Heart left ventricle (tissue), 16 donors: ENCODE data around the gene TTC33. TPM values are rescaled to one million over a fixed set of nuclear protein-coding genes. Genes with fewer than 3 reads are reported as not detected.

ENCODE experiments used
- ATAC-seq, 4 donors: fragments of 200-7000 bp; cut with Tn5 transposase; one replicate each; pipeline ENCODE4 v1.9.1; 2020 to 2022; ENCODE audit warnings: moderate library complexity in 4 of 4, mild to moderate bottlenecking in 3 of 4, moderate number of reproducible peaks in 1 of 4
- DNase-seq, 5 donors: peaks; one replicate each; pipeline ENCODE4 v3.0.0-alpha.2; 2020
- H3K27ac ChIP-seq, 12 donors: fragments of 200-600 bp; sonication (generic) in 4 of 12; one replicate each; pipeline versions ENCODE4 v1.5.0 to v1.8.0; 2016 to 2022; ENCODE audit warnings: mild to moderate bottlenecking in 2 of 12
- H3K27me3 ChIP-seq, 9 donors: fragments of 200-600 bp; sonication (generic) in 2 of 9; one replicate each; pipeline versions ENCODE4 v1.5.1 to v1.8.0; 2016 to 2022; ENCODE audit warnings: mild to moderate bottlenecking in 3 of 9
- H3K36me3 ChIP-seq, 9 donors: fragments of 200-600 bp; sonication (generic) in 2 of 9; one replicate each; pipeline versions ENCODE4 v1.5.0 to v1.8.0; 2018 to 2022; ENCODE audit warnings: mild to moderate bottlenecking in 2 of 9
- H3K4me1 ChIP-seq, 12 donors: fragments of 200-600 bp; sonication (generic) in 4 of 12; one replicate each; pipeline versions ENCODE4 v1.5.0 to v1.8.0; 2016 to 2022; ENCODE audit warnings: mild to moderate bottlenecking in 3 of 12
- H3K4me3 ChIP-seq, 12 donors: fragments of 200-600 bp; sonication (generic) in 4 of 12; one replicate each; pipeline versions ENCODE4 v1.5.0 to v1.8.0; 2017 to 2022; ENCODE audit warnings: mild to moderate bottlenecking in 9 of 12, moderate library complexity in 4 of 12
- H3K9me3 ChIP-seq, 12 donors: fragments of 200-600 bp; sonication (generic) in 4 of 12; one replicate each; pipeline versions ENCODE4 v1.5.0 to v1.8.0; 2016 to 2022; ENCODE audit warnings: mild to moderate bottlenecking in 1 of 12
- CTCF ChIP-seq, 12 donors: fragments of 200-600 bp; sonication (generic) in 4 of 12; IDR thresholded peaks; one replicate each; pipeline versions ENCODE4 v1.5.0 to v1.8.0; 2018 to 2022; ENCODE audit warnings: antibody characterized with exemption in 12 of 12, mild to moderate bottlenecking in 5 of 12
- POLR2A ChIP-seq, 2 donors: fragments of 450-650 bp; IDR thresholded peaks; one replicate each; pipeline ENCODE4 v1.6.1; 2017; ENCODE audit warnings: antibody characterized with exemption in 2 of 2, mild to moderate bottlenecking in 2 of 2, moderate library complexity in 2 of 2
- WGBS, 4 donors: extraction: QIAGEN DNeasy Blood & Tissue Kit in 2 of 4; methylation state at CpG; one replicate each; pipeline versions ENCODE4 v1.1.5 to v1.1.7; 2013 to 2018; 5-methylcytosine and 5-hydroxymethylcytosine counted together
- intact Hi-C, 10 donors: fragments of 100-400 bp; cut with DNase I; formaldehyde crosslinking; loops; one replicate each; pipeline versions ENCODE4 v1.11.1 to v1.14.2; 2022
- polyA plus RNA-seq, 2 donors: library from polyadenylated mRNA; stranded (reverse); fragments of 200-250 nt; gene quantifications; one replicate each; pipeline ENCODE4 v1.2.3, GENCODE V29; 2013
- total RNA-seq, 9 donors: library from RNA; depleted of rRNA in 2 of 9; stranded (reverse); fragments of >200 nt in 2 of 9; fragmentation: NEBNext Ultra II Directional in 3 of 9; extraction: Animal tissue kit (Norgen Biotek cat#: 25700) in 3 of 9; gene quantifications; one replicate each; pipeline versions ENCODE4 v1.1.0 to v1.2.4, GENCODE V29; 2016 to 2023
- donor health status: ischemic (EF 13 %, LVEDD 7.1; RV severe dilation, severe dysfunction).
- donor health status: healthy with polysubstance abuse.
- donor health status: DM: no; HTN: yes; CAD: no.
- donor health status: DM: no; HTN: no; CAD: no.
- donor health status: ischemic (EF 25% LVEDD 6.9; RV normal size, moderate dysfunction).
- donor health status: ischemic (EF 25% LVEDD 5.7; RV mildly dilated, moderate dysfunction).
- donor health status: healthy.
- donor health status: DM: yes; HTN: yes; CAD: no.
- donor health status: ischemic (EF 35%, LVEDD 5.7; RV mildly dilated, moderate dysfunction).
- donor health status: nonischemic (EF 11% LVEDD 7.7; RV severe dilation, severe dysfunction).
- donor health status: DM: yes; HTN: yes; CAD: no.
- donor health status: PGD.
- donor health status: ischemic (EF 29% LVEDD 5.4; RV normal size, mild dysfunction).
- donor health status: nonischemic (EF 23%, LVEDD 6.1; RV moderate dilation, normal function).

The TTC33 gene
- total and polyA plus RNA-seq, 11 donors, result 5.6 to 20.0 (median 14.2) TPM

- peaks cover 0 to 62% (median 39%) of the 10 kb centered on the region in 9 donors for H3K36me3 ChIP-seq
- peaks cover 0 to 7% (median 0%) of the 10 kb centered on the region in 12 donors for H3K9me3 ChIP-seq
- H3K27ac ChIP-seq, result no peak overlapping the region
- 92 to 95% (median 95%) methylated on average over 7 to 9 of the region's 9 CpGs for WGBS, 4 donors
- intact Hi-C loops, result loop anchor here in 3 of 10 donors (2.0 to 10.0 kb wide), 3 partner anchors 40 to 977 kb away; no protein-coding TSS in a partner anchor
- TF ChIP-seq CTCF (IDR thresholded peaks at IDR 0.05) (no peak), POLR2A (IDR thresholded peaks at IDR 0.05) (no peak)
- H3K4me1 ChIP-seq, result peaks cover 0 to 40% (median 19%) of the 10 kb centered on the region in 12 donors
- DNase-seq, result no peak
- no peak overlapping the region for H3K4me3 ChIP-seq
- no peaks in the 10 kb centered on the region for H3K27me3 ChIP-seq
- ATAC-seq, result no peak
Measured at GRCh38 chr5:40691894-40692293, 63.9 kb downstream of the TTC33 start.

- TF ChIP-seq CTCF (IDR thresholded peaks at IDR 0.05) (no peak), POLR2A (IDR thresholded peaks at IDR 0.05) (no peak)
- intact Hi-C loops, result loop anchor here in 3 of 10 donors (2.0 to 10.0 kb wide), 3 partner anchors 42 to 975 kb away; no protein-coding TSS in a partner anchor
- whole genome bisulfite sequencing, 4 donors, result 51 to 57% (median 56%) methylated on average over 3 of the region's 3 CpGs
- DNase-seq (no peak), ATAC-seq (no peak)
- Histone ChIP-seq H3K9me3 (peaks cover 0 to 7% (median 0%) of the 10 kb centered on the region in 12 donors), H3K27me3 (no peaks in the 10 kb centered on the region), H3K4me3 (no peak overlapping the region), H3K4me1 (peaks cover 0 to 56% (median 22%) of the 10 kb centered on the region in 12 donors), H3K27ac (peak overlapping the region in 2 of 12 donors; percentile 9 to 46), H3K36me3 (peaks cover 0 to 74% (median 43%) of the 10 kb centered on the region in 9 donors)
Measured at GRCh38 chr5:40690267-40690666, 65.5 kb downstream of the TTC33 start.

DNA sequence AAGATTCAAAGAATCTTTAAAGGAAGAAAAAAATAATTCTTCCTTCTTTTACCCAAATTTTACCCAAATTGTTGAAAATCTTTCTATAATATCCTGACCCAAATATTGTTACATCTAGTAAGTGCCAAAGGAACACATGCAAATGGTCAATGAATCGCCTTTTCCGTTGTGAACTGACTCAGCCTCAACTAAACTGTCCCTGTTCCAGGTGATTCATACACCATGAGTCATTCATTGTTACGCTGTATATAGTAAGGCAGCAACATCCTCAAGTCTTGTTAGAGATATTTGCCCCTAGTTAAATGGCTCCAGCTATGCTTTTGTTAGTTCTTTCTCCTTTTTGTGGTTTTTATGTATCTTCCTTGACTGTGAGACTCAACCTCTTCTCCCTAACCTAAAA is 66.3 kb downstream of the TTC33 start:
- 40 to 57% (median 44%) methylated on average over 3 of the region's 3 CpGs for WGBS, 4 donors
- peak overlapping the region in 5 of 12 donors; percentile 9 to 90 (median 58) for H3K27ac ChIP-seq

More for the DNA sequence above, 66.3 kb downstream of the TTC33 start:
- peaks cover 0 to 72% (median 43%) of the 10 kb centered on the region in 9 donors for H3K36me3 ChIP-seq
- no peaks in the 10 kb centered on the region for H3K27me3 ChIP-seq
- H3K9me3 ChIP-seq, result peaks cover 0 to 3% (median 0%) of the 10 kb centered on the region in 12 donors
- DNase-seq (peak in 1 of 5 donors; percentile 25), ATAC-seq (peak; percentile 39 to 89 (median 84))
- no peak overlapping the region for H3K4me3 ChIP-seq
- peaks cover 0 to 63% (median 22%) of the 10 kb centered on the region in 12 donors for H3K4me1 ChIP-seq
- TF ChIP-seq POLR2A (IDR thresholded peaks at IDR 0.05) (no peak), CTCF (IDR thresholded peaks at IDR 0.05) (no peak)
- intact Hi-C loops, result loop anchor here (2.0 to 10.0 kb wide), 25 partner anchors 48 to 1115 kb away; no protein-coding TSS in a partner anchor
